Measurements from ENCODE around the gene LRIT1.

GRCh38 chr10:84202349-84202748 is 39.0 kb downstream of the LRIT1 start:
- TF ChIP-seq, protein P1, sequence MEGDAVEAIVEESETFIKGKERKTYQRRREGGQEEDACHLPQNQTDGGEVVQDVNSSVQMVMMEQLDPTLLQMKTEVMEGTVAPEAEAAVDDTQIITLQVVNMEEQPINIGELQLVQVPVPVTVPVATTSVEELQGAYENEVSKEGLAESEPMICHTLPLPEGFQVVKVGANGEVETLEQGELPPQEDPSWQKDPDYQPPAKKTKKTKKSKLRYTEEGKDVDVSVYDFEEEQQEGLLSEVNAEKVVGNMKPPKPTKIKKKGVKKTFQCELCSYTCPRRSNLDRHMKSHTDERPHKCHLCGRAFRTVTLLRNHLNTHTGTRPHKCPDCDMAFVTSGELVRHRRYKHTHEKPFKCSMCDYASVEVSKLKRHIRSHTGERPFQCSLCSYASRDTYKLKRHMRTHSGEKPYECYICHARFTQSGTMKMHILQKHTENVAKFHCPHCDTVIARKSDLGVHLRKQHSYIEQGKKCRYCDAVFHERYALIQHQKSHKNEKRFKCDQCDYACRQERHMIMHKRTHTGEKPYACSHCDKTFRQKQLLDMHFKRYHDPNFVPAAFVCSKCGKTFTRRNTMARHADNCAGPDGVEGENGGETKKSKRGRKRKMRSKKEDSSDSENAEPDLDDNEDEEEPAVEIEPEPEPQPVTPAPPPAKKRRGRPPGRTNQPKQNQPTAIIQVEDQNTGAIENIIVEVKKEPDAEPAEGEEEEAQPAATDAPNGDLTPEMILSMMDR (IDR thresholded peaks at IDR 0.05) = no peak
- TF ChIP-seq POLR2A (IDR thresholded peaks at IDR 0.05) (no peak), POLR2AphosphoS5 (IDR thresholded peaks at IDR 0.05) (no peak)
